AG04450 (cell line): ENCODE data around the gene PLAAT4. TPM values are rescaled to one million over a fixed set of nuclear protein-coding genes. Genes with fewer than 3 reads are reported as not detected.
"Not testable (repeated sequence)": the region's sequence is repeated elsewhere in the genome, so short reads cannot be mapped to it uniquely, and the experiment has no call there.

ENCODE experiments used
- CTCF ChIA-PET: fragments of 300-600, 350-600 bp; formaldehyde crosslinking; extraction: SDS; loops from one replicate; lab custom pipeline; 2022; ENCODE audit warnings: antibody characterized with exemption, inconsistent platforms; lab: Charles Lee
- POLR2A ChIA-PET: fragments of 350-600 bp; formaldehyde crosslinking; extraction: SDS; loops from one replicate; lab custom pipeline; 2021; ENCODE audit warnings: antibody characterized with exemption, inconsistent platforms; lab: Yijun Ruan, JAX
- DNase-seq: peaks from one replicate; pipeline ENCODE4 v3.0.0-alpha.2; 2011; ENCODE audit warnings: low read depth, low spot score
- H3K27ac ChIP-seq: one replicate; pipeline ENCODE4 v1.5.1; 2012; ENCODE audit warnings: low read depth, low read length, control low read depth
- H3K27me3 ChIP-seq: one replicate; pipeline ENCODE4 v1.6.0; 2012; ENCODE audit warnings: low read length; ENCODE audit not compliant: control insufficient read depth, insufficient read depth
- H3K4me3 ChIP-seq: 2 replicates; pipeline ENCODE4 v1.5.1; 2011; ENCODE audit warnings: mild to moderate bottlenecking, low read depth, low read length, control low read depth
- H3K9me3 ChIP-seq: 2 replicates; pipeline ENCODE4 v1.5.1; 2012; ENCODE audit warnings: low read length; ENCODE audit not compliant: control insufficient read depth, insufficient read depth
- CTCF ChIP-seq: IDR thresholded peaks from 2 replicates; pipeline ENCODE4 v1.5.1; 2011; ENCODE audit warnings: low read depth, low read length, control low read depth, inconsistent platforms
- polyA plus RNA-seq: library from polyadenylated mRNA; depleted of rRNA; stranded (reverse); fragments of >200 nt; gene quantifications from 2 replicates; pipeline ENCODE4 v1.2.3, GENCODE V29; 2011

PLAAT4 gene
- polyA plus RNA-seq, 1 experiment = 3.5 TPM

GRCh38 chr11:63521896-63522295 is 14.7 kb upstream of the PLAAT4 start:
- ChIA-PET CTCF (interaction anchor here (0.9 kb wide), 1 partner anchor 216 kb away, joined by 3 read pairs; no protein-coding TSS in a partner anchor), POLR2A (no interaction called here)
- Histone ChIP-seq H3K27me3 (no peaks in the 10 kb centered on the region), H3K9me3 (no peaks in the 10 kb centered on the region), H3K27ac (no peak overlapping the region), H3K4me3 (no peak overlapping the region)
- no peak for DNase-seq
- TF ChIP-seq CTCF = no peak

GRCh38 chr11:63523151-63523550 is 13.5 kb upstream of the PLAAT4 start:
- ChIA-PET POLR2A (no interaction called here), CTCF (no interaction called here)
- Histone ChIP-seq H3K9me3 (no peaks in the 10 kb centered on the region), H3K27me3 (no peaks in the 10 kb centered on the region), H3K4me3 (no peak overlapping the region), H3K27ac (no peak overlapping the region)
- no peak for TF ChIP-seq CTCF
- no peak for DNase-seq

GRCh38 chr11:63527667-63528066 is 8.9 kb upstream of the PLAAT4 start:
- DNase-seq = no peak
- CTCF ChIA-PET = no interaction called here
- no peak overlapping the region for H3K4me3 ChIP-seq
- POLR2A ChIA-PET = no interaction called here
- peaks cover under 1% of the 10 kb centered on the region for H3K27me3 ChIP-seq
- no peak overlapping the region for H3K27ac ChIP-seq
- TF ChIP-seq CTCF = no peak
- H3K9me3 ChIP-seq = no peaks in the 10 kb centered on the region

GRCh38 chr11:63528156-63528555 is 8.5 kb upstream of the PLAAT4 start:
- DNase-seq, H3K9me3 ChIP-seq, CTCF ChIA-PET, H3K27ac ChIP-seq, POLR2A ChIA-PET, H3K27me3 ChIP-seq, H3K4me3 ChIP-seq: not testable (repeated sequence)

GRCh38 chr11:63528729-63529278 is 7.8 kb upstream of the PLAAT4 start:
- H3K27ac ChIP-seq, POLR2A ChIA-PET, H3K4me3 ChIP-seq, H3K9me3 ChIP-seq, DNase-seq, CTCF ChIA-PET, H3K27me3 ChIP-seq: not testable (repeated sequence)

GRCh38 chr11:63529373-63529772 is 7.2 kb upstream of the PLAAT4 start:
- DNase-seq, H3K27me3 ChIP-seq, H3K4me3 ChIP-seq, POLR2A ChIA-PET, H3K9me3 ChIP-seq, H3K27ac ChIP-seq: not testable (repeated sequence)
- CTCF ChIA-PET = interaction anchor here (0.6 kb wide), 1 partner anchor 93 kb away, joined by 3 read pairs; no protein-coding TSS in a partner anchor
